GM18499 (cell line): Measurements from ENCODE around the gene IL17RB.

Experiments used
- ATAC-seq: cut with Tn5 transposase; IDR thresholded peaks from one replicate; pipeline ENCODE4 v1.9.1; 2021; ENCODE audit warnings: moderate number of reproducible peaks; ENCODE audit not compliant: insufficient read depth, unreplicated experiment

IL17RB gene

GRCh38 chr3:53899750-53900149 is 53.4 kb downstream of the IL17RB start:
- no peak for ATAC-seq

GRCh38 chr3:53900666-53901331 is 54.4 kb downstream of the IL17RB start:
- no peak for ATAC-seq

- no peak for ATAC-seq
These were observed 55.7 kb downstream of the IL17RB start for GRCh38 chr3:53902067-53902466.

GRCh38 chr3:53902711-53903110 is 56.3 kb downstream of the IL17RB start:
- ATAC-seq, result no peak

- no peak for ATAC-seq
These were observed 67.0 kb downstream of the IL17RB start for GRCh38 chr3:53913401-53913800.
